Epidermal melanocyte (primary cell): ENCODE measurements around the gene ABRACL.

Experiments
- DNase-seq: peaks from one replicate; pipeline ENCODE4 v3.0.0; 2011; ENCODE audit warnings: low spot score; ENCODE audit not compliant: insufficient read length

ABRACL gene

GRCh38 chr6:139053382-139053781 is 24.8 kb downstream of the ABRACL start:
- no peak for DNase-seq

GRCh38 chr6:139054001-139054400 is 25.5 kb downstream of the ABRACL start:
- no peak for DNase-seq

- DNase-seq, result no peak
Observed at GRCh38 chr6:139055709-139056108, 27.2 kb downstream of the ABRACL start.

GRCh38 chr6:139058029-139058428 is 29.5 kb downstream of the ABRACL start:
- no peak for DNase-seq

GRCh38 chr6:139060332-139060731 is 31.8 kb downstream of the ABRACL start:
- DNase-seq, result no peak

- no peak for DNase-seq
Observed at GRCh38 chr6:139062932-139063646, 34.5 kb downstream of the ABRACL start.

GRCh38 chr6:139064981-139065665 is 36.6 kb downstream of the ABRACL start:
- DNase-seq, result no peak

- no peak for DNase-seq
Observed at GRCh38 chr6:139066080-139066479, 37.5 kb downstream of the ABRACL start.

GRCh38 chr6:139068846-139069245 is 40.3 kb downstream of the ABRACL start:
- no peak for DNase-seq

- DNase-seq, result no peak
Observed at GRCh38 chr6:139073118-139073517, 44.6 kb downstream of the ABRACL start.

GRCh38 chr6:139079018-139079417 is 50.5 kb downstream of the ABRACL start:
- no peak for DNase-seq

- no peak for DNase-seq
Observed at GRCh38 chr6:139080255-139080920, 51.8 kb downstream of the ABRACL start.

GRCh38 chr6:139081471-139081870 is 52.9 kb downstream of the ABRACL start:
- no peak for DNase-seq

- DNase-seq, result no peak
Observed at GRCh38 chr6:139082370-139082769, 53.8 kb downstream of the ABRACL start.

- DNase-seq, result no peak
Observed at GRCh38 chr6:139091826-139092225, 63.3 kb downstream of the ABRACL start.
